KMS-11 (cell line): ENCODE data around the gene ATRN.

ENCODE experiments used
- H2AFZ ChIP-seq: fragments of 200-600 bp; sonication (generic); 2 replicates; pipeline ENCODE4 v1.6.1; 2016; ENCODE audit warnings: antibody characterized with exemption, mixed run types, low read depth
- H3K27ac ChIP-seq: fragments of 200-600 bp; sonication (generic); 2 replicates; pipeline ENCODE4 v1.6.1; 2016; ENCODE audit warnings: mild to moderate bottlenecking, mixed run types
- H3K27me3 ChIP-seq: fragments of 200-600 bp; sonication (generic); 2 replicates; pipeline ENCODE4 v1.6.1; 2017; ENCODE audit warnings: mild to moderate bottlenecking, low read depth, mixed run types, moderate library complexity; ENCODE audit not compliant: insufficient read depth
- H3K36me3 ChIP-seq: fragments of 200-600 bp; sonication (generic); 2 replicates; pipeline ENCODE4 v1.6.1; 2017; ENCODE audit warnings: mild to moderate bottlenecking, mixed run types; ENCODE audit not compliant: insufficient read depth
- H3K4me1 ChIP-seq: fragments of 200-600 bp; sonication (generic); 2 replicates; pipeline ENCODE4 v1.6.1; 2016; ENCODE audit warnings: mild to moderate bottlenecking, low read depth, mixed run types; ENCODE audit not compliant: poor library complexity, severe bottlenecking
- H3K4me2 ChIP-seq: fragments of 200-600 bp; sonication (generic); 2 replicates; pipeline ENCODE4 v1.7.0; 2016; ENCODE audit warnings: mild to moderate bottlenecking, mixed run types
- H3K4me3 ChIP-seq: fragments of 200-600 bp; sonication (generic); IDR thresholded peaks from 2 replicates; pipeline ENCODE4 v1.6.1; 2017; ENCODE audit warnings: low read depth, low read length, mixed read lengths; ENCODE audit not compliant: insufficient read depth
- H3K79me2 ChIP-seq: fragments of 200-600 bp; sonication (generic); 2 replicates; pipeline ENCODE4 v1.6.1; 2016; ENCODE audit warnings: low read depth, mixed run types; ENCODE audit not compliant: insufficient read depth
- H3K9ac ChIP-seq: fragments of 200-600 bp; sonication (generic); 2 replicates; pipeline ENCODE4 v1.6.1; 2016; ENCODE audit warnings: mild to moderate bottlenecking, mixed run types
- H4K20me1 ChIP-seq: fragments of 200-600 bp; sonication (generic); 2 replicates; pipeline ENCODE4 v1.6.1; 2016; ENCODE audit warnings: mild to moderate bottlenecking, mixed run types; ENCODE audit not compliant: insufficient read depth
- TF ChIP-seq, protein P1 (sequence below): fragments of 200-600 bp; sonication (generic); conservative IDR thresholded peaks from 2 replicates; pipeline ENCODE4 v1.6.1; 2017; ENCODE audit warnings: low read depth, mild to moderate bottlenecking, antibody characterized with exemption, low read length, moderate library complexity, mixed read lengths

The ATRN gene

DNA sequence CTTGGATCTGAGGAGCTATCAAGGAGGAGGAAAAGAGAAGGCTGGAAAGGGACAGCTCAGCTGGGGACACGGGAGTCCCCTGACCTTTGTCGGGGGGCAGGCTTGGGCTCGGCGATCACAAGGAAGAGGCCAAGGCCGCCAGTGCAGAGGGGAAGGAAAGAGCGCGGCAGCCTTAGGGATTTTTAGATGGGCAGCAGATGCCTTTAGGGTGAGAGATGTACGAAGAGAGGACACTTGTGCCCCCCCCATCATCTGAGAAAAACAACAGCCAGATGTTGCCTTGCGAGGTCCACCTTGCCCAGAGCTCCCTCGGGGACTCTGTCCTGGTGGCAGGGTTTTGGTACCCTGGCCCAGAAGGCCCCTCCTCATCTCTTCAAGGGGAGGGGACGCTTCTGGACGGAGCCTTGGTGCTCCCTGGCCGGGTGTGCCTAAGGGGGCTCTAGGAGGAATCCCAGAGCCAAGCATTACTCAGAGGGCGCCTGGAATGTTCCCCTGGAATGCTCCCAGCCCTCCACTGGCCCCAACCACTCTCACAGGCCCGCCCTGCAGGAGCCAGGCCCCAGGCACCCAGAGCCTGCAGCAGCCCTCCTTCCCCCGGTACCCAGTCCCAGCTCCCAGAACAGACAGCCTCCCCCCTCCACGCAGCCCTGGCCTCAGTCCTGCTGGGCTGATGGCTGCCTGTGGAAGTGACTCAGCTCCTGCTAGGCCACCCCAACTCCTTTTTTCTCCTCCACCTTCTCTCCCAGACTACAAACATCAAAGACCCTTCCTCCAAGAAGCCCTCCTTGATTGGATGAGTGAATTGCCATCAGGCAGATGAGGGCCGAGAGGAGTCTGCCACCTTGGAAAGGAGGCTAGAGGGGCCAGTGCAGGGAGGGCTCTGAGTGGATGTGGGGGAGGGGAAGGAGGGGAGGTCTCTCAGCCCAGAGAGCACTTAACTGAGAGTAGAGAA lies 209.2 kb downstream of the ATRN start:
- H3K4me1 ChIP-seq, result no peaks in the 10 kb centered on the region
- no peak overlapping the region for H3K9ac ChIP-seq
- no peak overlapping the region for H3K4me2 ChIP-seq
- TF ChIP-seq, protein P1, sequence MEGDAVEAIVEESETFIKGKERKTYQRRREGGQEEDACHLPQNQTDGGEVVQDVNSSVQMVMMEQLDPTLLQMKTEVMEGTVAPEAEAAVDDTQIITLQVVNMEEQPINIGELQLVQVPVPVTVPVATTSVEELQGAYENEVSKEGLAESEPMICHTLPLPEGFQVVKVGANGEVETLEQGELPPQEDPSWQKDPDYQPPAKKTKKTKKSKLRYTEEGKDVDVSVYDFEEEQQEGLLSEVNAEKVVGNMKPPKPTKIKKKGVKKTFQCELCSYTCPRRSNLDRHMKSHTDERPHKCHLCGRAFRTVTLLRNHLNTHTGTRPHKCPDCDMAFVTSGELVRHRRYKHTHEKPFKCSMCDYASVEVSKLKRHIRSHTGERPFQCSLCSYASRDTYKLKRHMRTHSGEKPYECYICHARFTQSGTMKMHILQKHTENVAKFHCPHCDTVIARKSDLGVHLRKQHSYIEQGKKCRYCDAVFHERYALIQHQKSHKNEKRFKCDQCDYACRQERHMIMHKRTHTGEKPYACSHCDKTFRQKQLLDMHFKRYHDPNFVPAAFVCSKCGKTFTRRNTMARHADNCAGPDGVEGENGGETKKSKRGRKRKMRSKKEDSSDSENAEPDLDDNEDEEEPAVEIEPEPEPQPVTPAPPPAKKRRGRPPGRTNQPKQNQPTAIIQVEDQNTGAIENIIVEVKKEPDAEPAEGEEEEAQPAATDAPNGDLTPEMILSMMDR, result no peak
- H4K20me1 ChIP-seq, result no peaks in the 10 kb centered on the region
- no peak overlapping the region for H2AFZ ChIP-seq
- H3K4me3 ChIP-seq, result no peak overlapping the region
- H3K27me3 ChIP-seq, result peaks cover 8% of the 10 kb centered on the region
- no peak overlapping the region for H3K27ac ChIP-seq
- no peaks in the 10 kb centered on the region for H3K36me3 ChIP-seq
- no peaks in the 10 kb centered on the region for H3K79me2 ChIP-seq

GRCh38 chr20:3680701-3681351 lies 210.0 kb downstream of the ATRN start:
- Histone ChIP-seq H3K27ac (no peak overlapping the region), H2AFZ (no peak overlapping the region), H3K79me2 (no peaks in the 10 kb centered on the region), H4K20me1 (no peaks in the 10 kb centered on the region), H3K36me3 (no peaks in the 10 kb centered on the region), H3K4me1 (no peaks in the 10 kb centered on the region), H3K4me3 (no peak overlapping the region), H3K27me3 (peaks cover 4% of the 10 kb centered on the region; the same call in 1 of the 2 replicates), H3K9ac (no peak overlapping the region), H3K4me2 (no peak overlapping the region)
- TF ChIP-seq, protein P1, result no peak

DNA sequence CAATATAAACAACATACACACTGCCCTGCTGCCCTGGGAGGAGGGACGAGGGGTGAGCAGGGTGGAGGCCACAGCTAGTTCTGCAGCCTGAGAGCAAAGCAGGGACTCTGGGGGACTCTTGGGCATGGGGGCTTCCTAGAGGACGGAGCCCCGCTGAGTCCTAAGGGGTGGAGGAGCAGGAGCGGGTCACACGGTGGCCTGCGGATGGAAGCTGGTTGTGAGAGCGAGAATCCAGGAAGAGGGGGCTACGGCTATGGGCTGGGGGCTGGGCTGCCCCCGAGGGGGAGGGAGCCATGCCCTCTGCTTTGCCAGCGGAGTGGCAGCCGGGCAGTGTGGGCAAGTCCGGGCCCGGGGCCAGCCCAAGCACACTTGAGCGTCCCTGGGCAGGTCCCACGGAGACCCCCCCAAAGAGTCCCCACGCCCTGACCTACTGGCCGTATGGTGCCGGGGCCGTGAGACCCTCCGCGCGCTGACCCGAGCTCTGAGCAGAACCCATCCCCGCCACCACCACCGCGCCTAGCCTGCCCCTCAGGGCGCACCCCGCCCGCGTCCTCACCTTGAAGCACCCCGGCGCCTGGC lies 210.6 kb downstream of the ATRN start:
- H3K79me2 ChIP-seq, result no peaks in the 10 kb centered on the region
- no peak overlapping the region for H3K9ac ChIP-seq
- H3K27ac ChIP-seq, result no peak overlapping the region
- H3K4me2 ChIP-seq, result no peak overlapping the region
- H3K4me3 ChIP-seq, result no peak overlapping the region
- H3K36me3 ChIP-seq, result no peaks in the 10 kb centered on the region
- H3K4me1 ChIP-seq, result no peaks in the 10 kb centered on the region
- no peaks in the 10 kb centered on the region for H4K20me1 ChIP-seq
- TF ChIP-seq, protein P1, result no peak
- no peak overlapping the region for H2AFZ ChIP-seq
- peaks cover under 1% of the 10 kb centered on the region; the same call in 1 of the 2 replicates for H3K27me3 ChIP-seq

- TF ChIP-seq, protein P1, result no peak
- no peaks in the 10 kb centered on the region for H3K27me3 ChIP-seq
- H4K20me1 ChIP-seq, result no peaks in the 10 kb centered on the region
- H3K79me2 ChIP-seq, result no peaks in the 10 kb centered on the region
- H2AFZ ChIP-seq, result no peak within 1 kb of the TSS
- no peak within 1 kb of the TSS for H3K4me3 ChIP-seq
- no peak within 1 kb of the TSS for H3K4me2 ChIP-seq
- no peaks in the 10 kb centered on the region for H3K36me3 ChIP-seq
- no peak within 1 kb of the TSS for H3K9ac ChIP-seq
- H3K4me1 ChIP-seq, result no peaks in the 10 kb centered on the region
- H3K27ac ChIP-seq, result no peak within 1 kb of the TSS
Measured at GRCh38 chr20:3681931-3682781, 211.3 kb downstream of the ATRN start, which contains the start of gene ADAM33. TSS of gene ADAM33 (minus strand) at chr20:3682010. CDS start at chr20:3682004, 6 bp downstream.
